ENCODE measurements around the gene TRRAP.

GRCh38 chr7:98872328-98872924 is 5.9 kb upstream of the TRRAP start:
- TF ChIP-seq BACH1 (IDR thresholded peaks at IDR 0.05; ENCODE audit: low read length) (no peak), KDM1A (IDR thresholded peaks at IDR 0.05; ENCODE audit: borderline replicate concordance, low read length) (no peak), POLR2A (IDR thresholded peaks at IDR 0.05; ENCODE audit: control extremely low read depth in 1 of 2, low read depth in 2 of 2, low read length in 2 of 2) (no peak), CTCF (IDR thresholded peaks at IDR 0.05; ENCODE audit: control extremely low read depth in 1 of 3, insufficient read depth in 1 of 3, low read depth in 1 of 3, low read length in 3 of 3) (peak; percentile 5 to 27 (median 25); a peak in 2 of 4 replicates), BRCA1 (IDR thresholded peaks at IDR 0.05; ENCODE audit: low read depth, low read length) (no peak), EP300 (IDR thresholded peaks at IDR 0.05; ENCODE audit: borderline replicate concordance in 1 of 2, low read depth in 2 of 2, low read length in 2 of 2) (no peak), EGR1 (IDR thresholded peaks at IDR 0.05; ENCODE audit: borderline replicate concordance, low read depth, low read length) (no peak), POU5F1 (IDR thresholded peaks at IDR 0.05; ENCODE audit: low read depth, low read length) (no peak)

Data from H1 (cell line).